Activated CD8-positive, alpha-beta memory T cell treated with anti-CD3 and anti-CD28 coated beads for 24 hours (primary cell): ENCODE measurements around the gene ST3GAL4.

ENCODE experiments used
- DNase-seq: peaks from one replicate; pipeline ENCODE4 v3.0.0-alpha.2; 2020

ST3GAL4 gene

DNA sequence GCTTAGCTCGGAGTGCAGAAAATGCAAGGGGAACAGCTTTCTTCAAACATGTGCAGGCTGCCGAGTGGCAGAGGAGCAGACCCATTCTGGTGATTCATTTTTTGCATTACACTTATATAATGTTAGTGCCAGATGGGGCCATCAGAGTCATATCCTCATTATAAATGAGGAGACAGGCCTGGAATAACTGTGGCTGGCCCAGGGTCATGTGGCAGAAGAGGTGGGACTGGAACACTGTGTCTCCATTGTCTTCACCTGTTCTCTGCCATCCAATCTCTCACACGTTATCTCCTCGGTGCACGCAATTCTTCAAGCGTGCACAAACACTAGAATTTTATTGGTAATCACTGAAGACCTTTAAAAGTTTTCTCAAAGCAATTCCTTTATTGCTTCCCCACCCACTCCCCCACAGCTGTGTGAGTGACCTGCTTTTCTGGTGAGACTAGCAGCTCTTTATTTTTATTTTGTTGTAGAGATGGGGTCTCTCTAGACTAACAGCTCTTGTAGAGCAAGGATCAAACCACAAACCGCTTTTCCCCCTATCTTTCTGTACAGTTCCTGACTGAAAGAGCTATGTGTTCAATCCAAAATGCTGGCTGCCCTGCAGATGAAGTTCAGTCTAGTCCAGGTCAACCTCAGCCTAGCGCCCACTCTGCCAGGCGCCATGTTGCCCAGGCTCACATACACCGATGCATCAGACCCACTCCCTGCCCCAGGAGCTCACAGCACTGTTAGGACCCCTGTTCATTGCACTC is 75.3 kb downstream of the ST3GAL4 start:
- DNase-seq, result no peak

DNA sequence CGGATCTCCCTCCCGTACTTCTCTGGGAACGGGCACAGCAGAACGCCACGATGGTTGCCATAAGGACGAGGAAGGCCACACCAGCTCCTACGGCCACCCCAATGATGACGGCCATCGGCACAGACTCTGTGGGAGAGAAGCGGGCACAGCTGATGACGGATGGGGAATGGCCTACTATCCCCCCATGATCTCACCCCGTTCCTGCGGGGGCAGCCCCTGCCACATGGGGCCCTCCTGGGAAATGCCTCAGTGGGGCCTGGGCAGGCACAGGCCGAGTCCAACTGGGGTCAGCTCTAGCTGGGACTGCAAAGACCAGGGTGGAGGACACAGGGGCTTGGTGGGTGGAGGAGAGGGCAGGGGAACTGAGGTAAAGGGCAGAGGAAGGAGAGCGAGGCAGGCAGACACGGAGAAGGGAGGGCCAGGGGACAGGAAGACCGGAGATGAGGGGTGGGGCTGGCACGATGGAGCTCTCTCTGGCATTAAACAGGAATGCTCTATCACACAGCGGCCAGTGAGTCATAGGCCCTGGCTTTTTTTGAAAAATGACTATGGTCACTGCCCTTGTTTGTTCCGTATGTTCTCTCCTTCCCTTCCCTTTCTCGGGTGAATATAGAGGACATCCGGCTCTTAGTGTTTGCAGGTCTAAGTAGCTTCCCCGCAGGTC is 76.0 kb downstream of the ST3GAL4 start:
- DNase-seq, result no peak

DNA sequence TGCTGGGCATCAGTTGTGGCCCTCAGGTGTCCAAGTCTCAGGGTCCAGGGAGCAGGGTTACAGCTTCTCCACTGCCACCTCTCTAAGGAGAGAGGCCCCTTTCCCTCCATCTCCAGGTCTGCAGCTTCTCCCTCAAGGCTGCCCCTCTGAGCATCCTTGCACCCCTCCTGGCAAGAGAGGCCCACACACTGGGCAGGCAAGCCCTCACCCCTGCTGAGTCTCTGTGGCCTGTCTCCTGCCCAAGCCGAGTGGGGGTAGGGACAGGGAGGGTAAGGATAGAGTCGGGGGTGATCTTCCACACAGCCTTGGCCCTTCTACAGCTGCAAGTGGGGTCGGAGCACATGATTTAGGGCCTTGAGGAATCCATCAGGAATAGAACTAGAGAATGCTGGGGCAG is 76.6 kb downstream of the ST3GAL4 start:
- DNase-seq, result no peak

DNA sequence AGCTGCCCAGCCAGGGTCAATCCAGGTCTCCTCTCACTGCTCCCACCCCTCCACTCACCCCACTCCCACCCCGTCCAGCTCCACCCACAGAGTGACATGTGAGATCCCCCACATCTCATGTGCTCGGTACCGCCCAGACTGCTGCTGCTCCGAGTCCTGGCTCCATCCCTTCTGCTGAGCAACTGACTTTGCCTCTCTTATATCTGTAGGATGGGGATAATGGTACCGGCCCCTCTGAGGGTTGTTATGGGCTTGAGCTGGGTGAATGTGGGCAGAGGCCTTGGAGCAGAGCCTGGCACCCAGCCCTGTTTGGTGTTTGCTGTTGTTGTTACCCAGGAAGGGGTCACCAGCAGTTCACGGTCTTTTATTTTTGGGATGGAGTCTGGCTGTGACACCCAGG is 77.0 kb downstream of the ST3GAL4 start:
- DNase-seq, result no peak

DNA sequence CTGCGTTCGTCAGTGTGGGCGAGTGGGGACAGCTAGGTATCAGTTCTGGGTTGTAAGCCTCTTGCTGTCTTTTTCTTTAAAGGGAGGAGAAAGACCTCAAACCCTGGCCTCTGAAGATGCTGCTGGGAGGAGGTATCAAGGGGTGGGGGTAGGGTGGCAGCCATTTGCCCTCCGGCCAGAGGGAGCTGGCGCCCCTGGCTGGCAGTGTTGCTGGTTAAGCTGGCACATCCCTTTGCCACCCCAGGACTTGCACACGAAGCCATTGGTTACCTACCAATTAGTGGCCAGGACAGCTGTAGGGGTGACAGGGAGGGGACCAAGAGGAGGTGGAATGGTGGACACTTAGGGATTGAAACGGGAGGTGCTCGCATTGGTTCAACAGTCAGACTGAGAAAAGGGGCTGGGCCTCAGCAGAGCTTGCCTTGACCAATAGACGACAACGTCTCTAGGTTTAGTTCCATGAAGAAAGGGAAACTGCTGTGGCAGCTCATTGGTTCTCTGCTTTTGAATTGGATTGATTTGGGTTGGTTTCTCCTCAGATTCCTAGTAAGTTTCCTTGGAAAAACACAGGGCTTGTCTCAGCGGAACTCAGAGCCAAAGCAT is 77.9 kb downstream of the ST3GAL4 start:
- DNase-seq, result no peak

DNA sequence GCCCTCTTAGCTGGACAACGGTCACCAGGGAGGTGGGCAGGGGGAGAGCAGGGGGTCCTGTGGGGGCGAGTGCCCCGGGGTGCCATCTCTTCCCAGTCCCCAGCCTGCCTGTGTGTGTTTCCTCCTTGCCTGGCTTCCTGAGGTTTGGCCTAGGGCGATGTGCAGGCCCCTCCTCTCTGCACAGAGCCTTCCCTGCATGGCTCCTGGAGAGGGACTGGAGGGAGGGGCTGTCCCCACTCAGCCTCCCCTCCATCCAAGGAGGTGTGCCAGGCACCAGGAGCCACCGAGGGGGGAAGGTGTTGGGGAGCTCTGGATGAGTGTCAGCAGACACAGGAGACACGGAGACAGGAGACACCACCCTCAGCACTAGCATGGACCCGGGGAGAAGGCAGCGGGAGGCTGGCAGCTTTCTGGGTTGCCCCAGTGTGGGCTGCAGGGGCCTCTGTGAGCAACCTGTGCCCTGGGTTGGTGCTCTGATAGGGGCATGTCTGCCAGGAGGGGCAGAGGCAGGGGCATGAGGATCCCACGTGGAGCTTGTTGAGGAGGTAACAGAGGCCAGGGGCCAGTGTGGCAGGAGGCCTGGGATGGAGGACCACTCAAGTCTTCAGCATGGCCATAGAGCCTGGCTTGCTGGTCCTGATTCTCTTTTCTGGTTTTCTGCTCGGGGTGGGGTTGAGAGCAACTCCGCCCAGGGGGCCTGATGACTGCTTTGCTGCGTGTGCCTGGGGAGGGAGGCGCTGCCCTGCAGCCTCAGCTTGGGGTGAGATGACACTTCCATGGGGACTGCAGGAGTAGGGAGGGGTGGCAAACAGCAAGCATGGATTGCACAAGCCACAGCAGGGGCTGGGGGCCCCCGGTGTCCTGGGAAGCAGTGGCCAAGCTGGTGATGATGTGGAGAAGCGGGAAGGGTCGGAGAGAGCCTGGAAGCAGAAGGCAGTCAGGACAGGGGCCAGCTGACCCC is 78.8 kb downstream of the ST3GAL4 start:
- DNase-seq, result no peak

DNA sequence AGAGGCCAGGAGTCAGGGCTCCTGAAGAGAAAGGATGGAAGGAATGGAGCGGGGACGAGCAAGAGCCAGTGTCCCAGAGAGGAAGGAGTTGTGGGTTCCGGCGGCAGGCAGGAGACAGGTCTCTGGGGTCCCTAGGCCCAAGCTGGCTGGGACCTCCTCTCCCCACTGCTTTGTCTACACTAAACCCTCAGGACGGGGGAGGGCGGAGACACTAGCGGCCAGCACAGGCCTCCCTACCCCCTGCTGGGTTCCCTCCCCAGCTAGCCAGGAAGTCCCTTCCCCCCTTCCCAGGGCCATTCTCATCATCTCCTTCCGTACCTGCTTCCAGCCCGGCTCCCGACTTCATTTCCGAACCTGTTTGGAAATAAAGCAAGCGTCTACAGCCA is 79.5 kb downstream of the ST3GAL4 start:
- no peak for DNase-seq

DNA sequence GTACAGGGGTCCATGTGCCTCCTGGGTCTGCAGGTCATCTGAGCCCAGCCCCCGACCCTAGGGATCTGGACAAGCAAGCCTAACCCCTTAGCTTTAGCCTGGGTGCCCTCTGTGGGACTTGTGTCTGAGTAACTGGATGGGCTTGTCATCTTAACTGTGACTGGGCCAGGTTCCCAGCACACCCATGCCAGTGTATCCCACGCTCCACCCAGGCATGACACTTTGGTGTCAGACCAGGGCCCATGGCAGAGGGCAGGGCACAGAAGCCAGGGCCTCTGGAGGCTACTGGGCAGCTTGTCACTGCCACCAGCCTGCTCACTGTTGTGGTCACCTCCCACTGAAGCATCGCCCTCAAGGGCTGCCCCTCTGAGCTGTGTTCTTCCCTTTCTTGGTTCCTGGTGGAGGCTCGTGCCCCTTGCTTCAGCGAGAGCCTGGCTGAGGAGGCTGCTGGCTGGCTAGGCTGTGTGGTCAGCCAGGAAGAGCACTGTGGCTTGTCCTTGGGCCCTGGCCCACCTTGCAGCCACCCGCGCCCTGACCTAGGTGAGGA is 80.8 kb downstream of the ST3GAL4 start:
- no peak for DNase-seq

DNA sequence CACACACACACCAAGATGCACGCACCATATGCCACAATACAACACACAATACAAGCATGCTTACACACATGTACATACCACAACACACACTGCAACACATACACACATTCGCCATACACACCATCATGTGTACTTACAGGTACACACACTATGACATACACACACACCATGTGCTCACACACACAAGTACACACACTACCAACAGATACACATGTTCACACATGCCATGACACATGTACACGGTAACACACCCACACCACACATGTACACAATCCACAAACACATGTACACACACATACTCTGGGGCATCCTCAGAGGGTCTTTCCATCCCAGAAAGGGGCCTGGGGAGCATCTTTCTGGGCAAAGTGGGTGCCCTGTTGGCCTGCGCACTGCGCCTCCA is 82.2 kb downstream of the ST3GAL4 start:
- no peak for DNase-seq

DNA sequence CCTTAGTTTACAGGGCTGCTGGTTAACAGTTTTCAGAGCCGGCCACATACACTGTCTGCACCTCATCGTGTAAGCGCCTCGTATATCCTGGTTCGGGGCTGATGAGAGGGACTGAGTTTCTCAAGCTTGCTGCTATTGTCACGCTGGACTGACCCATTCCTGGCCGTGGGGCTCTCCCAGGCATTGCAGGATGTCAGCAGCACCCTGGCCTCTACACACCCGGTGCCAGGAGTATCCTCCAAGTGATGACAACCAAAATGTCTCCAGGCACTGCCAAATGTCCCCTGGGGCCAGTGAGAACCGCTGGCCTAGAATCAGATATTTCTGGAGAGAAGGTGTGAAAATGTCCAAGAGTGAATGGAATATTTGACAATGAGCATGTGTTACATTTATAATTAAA is 82.8 kb downstream of the ST3GAL4 start:
- no peak for DNase-seq

DNA sequence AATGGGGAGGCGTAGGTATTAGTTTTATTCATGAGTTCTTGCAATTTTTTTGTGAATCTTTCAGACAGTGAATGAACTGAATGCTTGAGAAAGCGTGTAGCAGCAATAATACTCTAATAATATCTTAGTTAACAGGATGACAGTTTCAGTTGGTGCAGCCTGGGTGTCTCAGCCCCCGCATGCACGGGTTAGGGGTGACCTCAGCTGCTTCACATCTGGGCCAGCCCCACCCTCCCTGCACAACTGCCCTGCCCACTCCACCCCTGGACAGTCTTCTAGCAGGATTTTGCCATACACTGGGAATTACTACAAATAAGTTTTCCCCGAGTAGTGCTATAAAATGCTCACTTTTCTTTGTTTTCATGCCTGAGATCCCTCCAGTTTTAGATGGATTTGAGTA is 83.2 kb downstream of the ST3GAL4 start:
- DNase-seq, result no peak

DNA sequence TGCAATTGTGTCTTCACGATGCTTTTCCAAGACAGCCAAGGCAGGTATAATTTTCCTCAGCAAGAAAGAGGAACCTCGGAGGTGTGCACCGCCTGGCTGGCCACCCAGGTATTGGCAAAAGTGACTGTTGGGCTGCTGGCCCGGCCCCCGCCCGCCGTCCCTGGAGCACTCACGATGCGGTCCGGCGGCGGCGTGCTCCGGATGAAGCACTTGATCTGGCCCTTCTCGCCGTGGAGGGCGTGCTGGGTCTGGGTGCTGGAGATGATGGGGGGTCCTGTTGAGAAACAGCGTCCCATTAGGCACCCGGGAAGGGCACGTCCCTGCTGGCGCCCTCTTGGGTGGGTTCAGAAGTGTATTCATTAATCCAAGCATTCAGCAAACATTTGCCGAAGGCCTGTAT is 84.8 kb downstream of the ST3GAL4 start:
- DNase-seq, result no peak

DNA sequence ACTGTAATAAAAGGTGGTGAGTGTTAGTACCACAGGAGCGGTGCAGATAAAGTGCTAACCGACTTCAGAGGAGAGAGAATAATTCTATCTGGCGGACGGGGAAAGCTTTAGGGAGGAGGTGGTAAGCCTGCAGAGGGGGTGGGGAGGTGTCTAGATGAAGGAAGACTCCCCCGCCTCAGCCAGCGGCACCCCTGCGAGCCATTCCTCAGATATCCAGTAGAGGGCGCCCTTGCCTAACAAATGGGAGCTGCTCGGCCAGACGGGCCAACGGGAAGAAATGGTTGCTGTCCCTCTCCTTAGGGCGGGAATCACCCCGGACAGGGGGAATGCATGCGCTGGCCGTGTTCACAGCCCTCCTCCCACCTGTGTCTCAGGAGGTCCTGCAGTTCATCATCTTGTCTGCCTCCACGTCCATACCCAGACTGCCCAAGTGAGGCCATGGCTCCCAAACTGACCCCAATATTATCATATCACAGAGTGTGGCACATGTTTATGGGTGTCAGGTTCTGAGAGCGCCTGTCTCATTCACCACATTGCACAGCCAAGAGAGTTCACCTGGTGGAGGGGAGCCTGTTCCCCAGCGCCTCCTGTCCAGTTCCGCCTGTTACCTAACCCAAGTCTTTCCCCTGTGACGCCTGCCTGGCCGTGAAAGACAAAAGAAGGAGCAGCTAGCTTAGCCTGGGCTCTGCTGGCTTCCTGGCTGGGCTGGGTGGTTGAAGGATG is 85.5 kb downstream of the ST3GAL4 start:
- DNase-seq, result peak; percentile 91

DNA sequence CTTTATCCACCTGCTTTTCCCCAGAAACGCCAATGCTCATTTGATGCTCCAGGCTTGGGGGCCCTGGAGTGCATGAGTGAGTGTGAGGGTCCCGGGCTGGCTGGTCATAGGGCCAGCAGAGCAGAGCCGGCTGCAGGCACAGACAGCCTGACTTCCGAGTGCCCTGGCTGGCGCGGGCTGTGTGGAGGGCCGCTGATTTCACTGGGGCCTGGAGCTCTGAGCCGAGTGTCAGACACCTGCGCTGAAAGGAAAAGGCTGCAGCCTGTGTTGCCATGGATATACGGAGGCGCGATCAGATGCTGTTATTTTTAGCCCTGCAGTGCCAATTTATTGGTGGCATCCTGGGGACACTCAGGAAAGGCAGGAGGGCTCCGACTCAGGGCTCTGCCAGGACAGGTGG is 87.6 kb downstream of the ST3GAL4 start:
- no peak for DNase-seq

DNA sequence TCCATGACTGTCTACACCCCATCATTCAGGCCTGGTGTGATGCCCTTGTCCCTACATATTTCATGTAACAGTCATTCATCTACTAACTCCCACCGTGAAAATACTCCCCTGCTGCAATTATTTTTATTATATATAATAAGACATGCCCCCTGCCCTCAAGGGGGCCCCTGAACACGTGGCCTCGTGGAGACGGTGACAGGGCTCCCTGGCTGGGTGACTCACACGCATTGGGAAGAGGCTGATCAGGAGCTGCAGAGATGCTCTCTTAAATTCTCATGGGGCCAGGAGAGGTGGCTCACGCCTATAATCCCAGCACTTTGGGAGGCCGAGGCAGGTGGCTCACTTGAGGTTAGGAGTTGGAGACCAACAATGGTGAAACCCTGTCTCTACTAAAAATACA is 88.6 kb downstream of the ST3GAL4 start:
- DNase-seq, result no peak

DNA sequence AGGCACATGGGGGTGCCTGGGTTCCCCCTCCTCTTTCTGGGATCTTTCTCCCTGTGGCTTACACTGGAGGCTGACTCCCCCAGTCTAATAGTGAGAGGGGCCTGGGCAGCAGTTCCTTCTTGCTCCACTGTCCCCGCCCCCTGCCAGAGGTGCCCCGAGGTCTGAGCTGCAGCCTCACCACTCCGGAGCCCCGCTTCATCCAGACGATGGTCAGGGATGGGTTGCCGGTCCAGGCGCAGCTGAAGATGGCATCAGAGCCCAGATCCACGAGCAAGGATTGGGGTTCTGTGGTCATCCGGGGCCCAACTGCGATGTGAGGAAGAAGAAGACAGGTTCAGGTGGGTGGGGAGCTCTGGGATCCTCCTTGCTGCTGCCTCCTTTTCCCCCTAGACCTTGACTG is 91.1 kb downstream of the ST3GAL4 start:
- no peak for DNase-seq

DNA sequence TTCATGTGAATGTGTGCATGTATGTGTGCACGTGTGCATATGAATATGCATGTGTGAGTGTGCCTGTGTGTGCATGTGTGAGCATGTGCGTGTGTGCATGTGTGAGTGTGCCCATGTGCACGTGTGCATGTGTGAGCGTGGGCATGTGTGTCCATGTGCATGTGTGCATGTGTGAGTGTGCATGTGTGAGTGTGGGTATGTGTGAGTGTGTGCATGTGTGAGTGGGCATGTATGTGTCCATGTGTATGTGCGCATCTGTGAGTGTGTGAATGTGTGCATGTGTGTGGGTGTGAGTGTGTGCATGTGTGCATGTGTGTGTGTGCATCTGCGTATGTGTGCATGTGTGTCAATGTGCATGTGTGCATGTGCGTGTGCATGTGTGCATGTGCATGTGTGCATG is 94.7 kb downstream of the ST3GAL4 start:
- no peak for DNase-seq

DNA sequence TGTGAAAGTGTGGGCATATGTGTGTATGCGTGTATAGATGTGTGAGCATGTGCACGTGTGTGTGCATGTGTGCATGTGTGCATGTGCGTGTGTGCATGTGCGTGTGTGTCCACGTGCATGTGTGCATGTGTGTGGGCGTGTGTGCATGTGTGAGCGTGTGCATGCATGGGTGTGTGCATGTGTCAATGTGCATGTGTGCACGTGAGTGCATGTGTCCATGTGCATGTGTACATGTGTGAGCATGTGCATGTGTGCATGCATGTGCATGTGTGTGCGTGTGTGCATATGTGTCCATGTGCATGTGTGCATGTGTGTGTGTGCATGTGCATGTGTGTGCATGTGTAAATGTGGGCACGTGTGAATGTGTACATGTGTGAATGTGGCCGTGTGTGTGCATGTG is 95.3 kb downstream of the ST3GAL4 start:
- no peak for DNase-seq

DNA sequence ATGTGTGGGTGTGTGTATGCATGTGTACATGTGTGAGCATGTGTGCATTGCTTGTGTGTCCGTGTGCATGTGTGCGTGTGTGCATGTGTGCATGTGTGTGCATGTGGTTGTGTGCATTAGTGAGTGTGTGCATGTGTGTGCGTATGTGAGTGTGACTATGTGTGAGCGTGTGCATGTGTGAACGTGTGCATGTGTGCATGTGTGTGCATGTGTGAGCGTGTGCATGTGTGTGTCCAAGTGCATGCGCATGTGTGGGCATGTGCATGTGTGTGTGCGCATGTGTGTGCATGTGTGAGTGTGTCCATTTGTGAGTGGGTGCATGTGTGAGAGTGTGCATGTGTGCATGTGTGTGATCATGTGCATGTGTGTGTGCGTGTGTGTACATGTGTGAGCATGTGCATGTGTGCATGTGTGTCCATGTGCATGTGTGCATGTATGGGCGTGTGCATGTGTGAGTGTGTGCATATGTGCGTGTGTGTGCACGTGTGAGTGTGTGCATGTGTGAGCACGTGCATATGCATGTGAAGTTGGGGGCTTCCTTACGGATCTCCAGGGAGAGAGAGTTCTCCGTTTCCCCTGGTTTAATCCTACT is 95.8 kb downstream of the ST3GAL4 start:
- DNase-seq, result no peak

DNA sequence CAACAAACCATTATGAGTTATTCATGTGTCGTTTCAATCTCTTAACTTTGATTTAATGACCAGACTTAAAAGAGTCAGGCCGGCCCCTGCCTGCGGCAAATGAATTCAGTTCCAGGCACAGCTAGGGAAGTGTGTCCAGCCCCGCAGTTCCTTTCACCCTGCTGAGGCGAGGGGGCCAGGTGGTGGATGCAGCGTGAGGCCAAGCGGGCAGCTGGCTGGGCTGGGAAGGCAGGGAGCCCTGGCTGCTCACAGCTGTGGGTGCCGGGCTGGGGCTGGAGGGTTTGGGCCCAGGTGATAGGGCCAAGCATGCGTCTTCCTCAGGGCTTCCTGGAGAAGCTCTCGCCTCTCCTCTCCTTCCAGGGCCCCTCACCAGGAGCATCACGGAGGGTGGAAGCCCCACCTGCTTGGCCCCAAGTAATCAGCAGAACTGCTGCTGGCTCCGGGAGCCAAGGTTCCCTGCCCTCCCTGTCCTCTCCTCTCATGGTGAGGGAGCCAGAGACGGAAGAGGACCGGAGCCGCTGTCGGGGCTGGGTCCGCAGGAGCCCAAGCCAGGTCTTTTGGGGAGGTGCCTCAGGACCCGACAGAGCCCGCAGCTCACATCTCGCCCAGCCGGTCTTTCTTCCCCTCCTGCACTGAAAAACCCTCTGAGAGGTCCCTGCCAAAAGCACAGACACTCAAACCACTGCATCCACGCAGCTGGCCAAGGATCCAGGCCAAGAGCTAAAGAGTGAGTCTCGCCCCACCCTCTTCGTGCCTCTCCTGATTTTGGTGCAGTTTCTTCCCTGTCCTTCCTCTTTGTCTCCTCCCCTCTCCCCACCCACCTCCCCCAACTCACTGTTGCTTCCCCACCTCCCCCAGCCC is 97.0 kb downstream of the ST3GAL4 start:
- DNase-seq, result no peak

DNA sequence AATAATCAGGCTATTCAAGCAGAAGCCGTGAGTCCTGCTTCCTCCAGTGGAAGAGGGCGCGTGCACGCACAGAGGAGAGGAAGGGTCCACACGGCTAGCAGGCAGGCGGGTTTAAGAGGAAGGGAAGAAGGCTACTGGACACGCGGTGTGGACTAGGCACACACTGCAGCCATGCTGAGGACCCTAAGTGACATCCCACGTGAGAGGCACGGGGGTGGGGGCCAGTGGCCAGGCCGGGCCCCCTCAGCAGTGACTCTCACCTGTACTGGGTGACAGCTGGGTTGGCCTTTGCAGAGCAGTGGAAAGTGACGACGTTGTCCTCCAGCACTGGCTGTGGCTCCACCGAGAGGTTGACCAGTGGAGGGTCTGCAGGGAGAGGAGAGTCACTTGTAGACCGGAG is 100.6 kb downstream of the ST3GAL4 start:
- DNase-seq, result no peak
